Activated CD4-positive, alpha-beta T cell treated with anti-CD3 and anti-CD28 coated beads, Interleukin-2, amount 50 U/mL, for 48 hours (primary cell): ENCODE results near the gene OR6P1.

Source experiments
- DNase-seq, 2 experiments: peaks; one replicate each; pipeline ENCODE4 v3.0.0-alpha.2; 2020

The OR6P1 gene

DNA sequence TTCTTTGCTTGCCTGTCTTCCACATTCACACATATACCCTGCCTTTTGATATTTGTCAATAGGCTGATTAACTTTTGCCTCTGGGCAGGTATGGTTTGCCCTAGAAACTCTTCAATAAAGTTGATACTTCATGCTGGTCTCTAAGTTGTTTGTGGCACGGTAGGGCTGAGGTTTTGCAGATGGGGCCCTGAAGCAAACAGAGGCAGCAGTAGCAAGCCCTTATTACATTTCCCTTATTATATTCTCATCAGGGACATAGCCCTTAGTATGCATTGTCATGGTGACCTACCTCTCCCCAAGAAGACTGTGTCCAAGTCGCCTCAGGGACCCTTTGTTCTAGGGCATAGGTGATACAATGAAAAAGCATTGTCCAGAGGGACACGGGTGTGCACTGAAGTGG is at the start of gene OR6P1:
OR6P1 (minus strand) TSS at position 101 of the 400 bp plus-strand sequence. CDS start 6,976 bp downstream, outside the sequence.
- DNase-seq = no peak

DNA sequence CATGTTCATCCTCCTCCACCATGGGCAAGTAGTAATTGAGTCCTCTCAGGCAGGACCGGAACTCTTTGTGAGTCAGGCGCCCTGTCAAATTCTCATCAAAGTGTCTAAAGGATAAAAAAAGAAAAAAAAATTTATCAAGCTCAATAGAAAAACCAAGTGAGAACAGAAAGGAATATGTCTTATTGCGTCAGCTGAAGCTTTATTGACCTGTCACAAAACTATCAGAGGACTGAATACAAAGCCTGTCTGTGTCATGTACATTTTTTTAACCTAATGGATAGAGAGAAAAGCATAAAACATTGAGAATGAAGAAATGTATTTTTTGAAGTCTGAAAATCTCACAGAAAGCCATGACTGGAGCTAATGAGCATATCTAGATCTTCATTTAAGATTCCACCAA is 43.4 kb upstream of the OR6P1 start:
- DNase-seq = no peak

DNA sequence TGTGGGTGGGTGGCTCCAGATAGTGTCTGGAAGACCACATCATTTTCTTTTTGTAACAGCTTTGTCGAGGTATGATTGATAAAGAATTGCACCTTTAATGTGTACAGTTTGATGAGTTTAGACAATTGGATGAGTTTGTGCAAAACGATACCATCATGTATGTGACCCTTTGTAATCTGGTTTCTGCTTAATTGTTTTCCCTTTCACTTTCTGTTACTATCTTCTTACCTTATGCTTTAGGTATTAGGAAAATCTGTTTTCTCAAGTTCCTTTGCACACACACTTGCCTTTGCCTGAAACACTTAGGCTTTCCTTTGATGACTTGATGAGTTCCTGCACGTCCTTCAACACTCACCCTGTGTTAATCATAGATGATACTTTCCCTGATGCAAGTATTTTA is 41.5 kb upstream of the OR6P1 start:
- no peak for DNase-seq

GRCh38 chr1:158607296-158607695 is 36.9 kb upstream of the OR6P1 start:
- DNase-seq = no peak

DNA sequence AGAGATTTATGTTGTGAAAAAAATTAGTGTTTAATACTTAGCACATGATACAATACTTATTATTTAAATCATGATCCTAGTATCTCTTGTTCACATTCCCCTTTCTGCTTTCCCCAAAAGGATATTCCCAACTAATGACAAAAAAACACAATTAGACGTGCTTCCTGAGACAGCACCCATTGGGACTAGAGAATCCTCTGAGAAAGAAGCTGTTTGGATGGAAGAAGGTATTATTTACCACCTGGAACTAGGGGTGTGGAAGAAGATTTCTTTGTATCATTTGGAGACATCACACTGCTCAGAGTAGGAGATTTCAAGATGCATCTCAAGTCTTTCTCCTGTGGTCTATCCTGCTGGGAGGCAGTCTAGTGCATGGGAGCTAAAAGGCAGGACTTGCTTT is 34.6 kb upstream of the OR6P1 start, which contains the start of gene OR10Z1:
OR10Z1 (plus strand) TSS at position 301 of the 400 bp plus-strand sequence. CDS start 1,171 bp downstream, outside the sequence.
- no peak for DNase-seq

DNA sequence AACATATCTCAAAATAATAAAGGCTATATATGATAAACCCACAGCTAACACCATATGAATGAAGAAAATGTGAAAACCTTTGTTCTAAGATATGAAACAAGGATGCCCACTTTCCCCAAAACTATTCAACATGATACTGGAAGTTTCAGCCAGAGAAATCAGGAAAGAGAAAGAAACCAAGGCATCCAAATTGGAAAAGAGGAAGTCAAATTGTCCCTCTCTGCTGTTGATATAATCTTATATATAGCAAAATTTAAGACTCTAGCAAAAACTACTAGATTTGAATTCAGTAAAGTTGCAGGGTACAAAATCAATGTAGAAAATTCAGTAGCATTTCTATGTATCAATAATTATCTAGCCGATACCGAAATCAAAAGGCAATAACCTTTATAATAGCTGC is 30.4 kb upstream of the OR6P1 start:
- no peak for DNase-seq

DNA sequence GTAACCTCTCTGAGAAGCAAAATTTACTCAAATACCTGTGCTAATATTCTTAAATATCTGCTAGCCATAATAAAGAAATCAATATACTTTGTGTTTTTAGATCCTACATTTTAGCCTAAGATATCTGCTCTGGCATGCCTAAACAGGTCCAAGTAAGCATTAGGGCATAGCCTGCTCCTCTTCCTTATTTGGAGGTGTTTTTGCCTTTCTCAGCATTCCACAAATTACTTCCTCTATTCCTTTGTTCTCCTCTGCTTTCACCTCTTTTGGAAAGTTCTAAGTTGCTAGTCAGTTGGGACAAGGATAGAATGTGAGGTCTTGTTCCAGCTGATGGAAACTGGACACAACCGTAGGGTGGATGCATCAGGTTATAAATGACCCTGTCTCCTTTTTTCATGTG is 16.6 kb upstream of the OR6P1 start:
- no peak for DNase-seq

GRCh38 chr1:158583962-158584361 is 13.6 kb upstream of the OR6P1 start:
- DNase-seq = no peak

GRCh38 chr1:158579733-158580132 is 9.4 kb upstream of the OR6P1 start, which contains the start of gene OR10X1:
TSS of gene OR10X1 (minus strand) at chr1:158579899. CDS start at chr1:158579899, 0 bp downstream.
- DNase-seq = no peak

- no peak for DNase-seq
Observed at GRCh38 chr1:158577561-158577960, 7.2 kb upstream of the OR6P1 start.

GRCh38 chr1:158572226-158572625 is 1.8 kb upstream of the OR6P1 start:
- DNase-seq = no peak

- DNase-seq = no peak
Observed at GRCh38 chr1:158564608-158565007, 5.8 kb downstream of the OR6P1 start.

GRCh38 chr1:158563853-158564252 is 6.5 kb downstream of the OR6P1 start:
- DNase-seq = no peak

GRCh38 chr1:158559696-158560095 is 10.7 kb downstream of the OR6P1 start:
- DNase-seq = no peak

DNA sequence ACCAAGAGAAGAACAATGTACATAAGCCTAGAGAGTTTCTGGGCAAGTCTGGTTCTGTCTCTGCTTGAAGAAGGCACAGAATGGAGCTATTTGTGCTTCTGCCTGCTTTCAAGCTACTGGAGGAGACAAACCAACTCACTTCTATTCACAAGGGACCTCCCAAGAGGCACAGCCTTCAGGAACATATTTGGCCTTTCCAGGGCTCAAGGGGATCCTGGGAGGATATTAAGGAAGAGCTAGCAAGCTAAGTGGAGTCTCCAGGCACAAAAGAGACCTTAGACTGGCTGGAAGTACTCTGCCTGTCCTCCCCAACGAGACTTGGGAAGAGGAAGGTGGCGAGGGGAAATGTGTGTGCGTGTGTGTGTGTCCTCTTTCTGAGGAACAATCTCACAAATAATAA is 16.0 kb downstream of the OR6P1 start, which contains the start of gene OR6Y1:
OR6Y1 (minus strand) TSS at position 54 of the 400 bp plus-strand sequence. CDS start 6,300 bp downstream, outside the sequence.
- no peak for DNase-seq

- no peak for DNase-seq
Observed at GRCh38 chr1:158552296-158552695, 18.1 kb downstream of the OR6P1 start.

DNA sequence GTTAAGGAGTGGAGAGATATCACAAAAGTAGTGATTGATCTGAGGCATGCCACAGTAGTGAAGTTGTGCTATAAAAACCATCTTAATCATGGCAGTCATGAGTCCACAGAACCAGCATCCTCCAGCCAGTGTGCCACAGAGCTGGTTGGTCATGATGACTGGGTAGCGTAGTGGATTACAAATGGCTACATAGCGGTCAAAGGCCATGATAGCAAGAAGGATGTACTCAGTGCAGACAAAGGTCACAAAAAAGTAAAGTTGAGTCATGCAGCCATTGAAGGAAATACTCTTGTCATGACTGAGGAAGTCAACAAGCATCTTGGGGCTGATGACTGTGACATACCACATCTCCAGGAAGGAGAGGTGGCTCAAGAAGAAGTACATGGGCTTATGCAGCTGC is 22.8 kb downstream of the OR6P1 start:
- DNase-seq = no peak

GRCh38 chr1:158537609-158538008 is 32.8 kb downstream of the OR6P1 start:
- no peak for DNase-seq

DNA sequence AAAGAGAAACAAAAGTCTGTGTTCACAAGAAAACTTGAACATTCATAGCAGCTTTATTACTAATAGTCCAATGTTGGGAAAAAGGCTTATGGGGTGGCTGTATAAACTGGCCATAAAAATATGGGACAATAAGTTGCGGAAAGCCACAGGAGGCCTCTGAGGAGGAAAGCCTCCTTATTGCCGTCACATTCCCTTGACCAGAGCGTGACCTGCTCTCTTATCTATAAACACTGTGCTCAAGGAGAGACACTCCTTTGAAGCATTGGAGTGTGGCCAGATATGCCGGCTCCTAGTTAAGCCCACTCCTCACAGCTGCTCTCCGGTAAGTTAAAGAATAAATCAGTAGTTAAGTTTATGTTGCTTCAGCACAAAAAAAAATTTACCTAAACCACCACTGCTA is 35.9 kb downstream of the OR6P1 start:
- DNase-seq = no peak

GRCh38 chr1:158527190-158527815 is 43.1 kb downstream of the OR6P1 start:
- no peak for DNase-seq

- DNase-seq = no peak
Observed at GRCh38 chr1:158521666-158522058, 48.7 kb downstream of the OR6P1 start.

GRCh38 chr1:158520955-158521665 is 49.3 kb downstream of the OR6P1 start:
- no peak for DNase-seq

GRCh38 chr1:158520021-158520420 is 50.4 kb downstream of the OR6P1 start:
- no peak for DNase-seq

DNA sequence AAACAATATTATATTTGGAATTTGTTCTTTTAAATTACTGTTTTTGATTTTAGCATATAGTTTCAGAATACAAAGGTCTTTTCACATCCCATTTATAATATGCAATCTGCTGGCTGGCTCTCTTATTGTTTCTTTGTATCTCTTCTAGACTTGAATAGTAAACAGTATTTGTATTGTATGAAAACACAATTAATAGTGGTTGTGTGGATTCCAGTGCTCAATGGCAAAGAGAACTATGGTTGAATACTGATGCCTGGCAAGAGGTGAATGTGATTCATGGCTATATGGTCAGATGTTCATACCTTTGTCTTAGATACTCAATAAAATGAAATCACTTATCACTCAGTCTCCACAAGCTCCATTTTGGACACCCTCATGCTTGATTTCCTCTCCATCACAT is 53.4 kb downstream of the OR6P1 start:
- no peak for DNase-seq
